Osteocyte (in vitro differentiated cells): ENCODE results near the gene JAKMIP1. TPM values are rescaled to one million over a fixed set of nuclear protein-coding genes. Genes with fewer than 3 reads are reported as not detected.

Experiments
- DNase-seq: peaks from one replicate; pipeline ENCODE4 v3.0.0; 2021; ENCODE audit warnings: mixed read lengths; ENCODE audit not compliant: unreplicated experiment; ENCODE audit errors: extremely low spot score
- H3K27ac Mint-ChIP-seq: one replicate; pipeline ENCODE4 v1.8.0; 2021; ENCODE audit warnings: mild to moderate bottlenecking, mixed read lengths; ENCODE audit not compliant: unreplicated experiment
- H3K27me3 Mint-ChIP-seq: one replicate; pipeline ENCODE4 v1.8.0; 2021; ENCODE audit warnings: mixed read lengths; ENCODE audit not compliant: unreplicated experiment
- H3K36me3 Mint-ChIP-seq: one replicate; pipeline ENCODE4 v1.8.0; 2021; ENCODE audit warnings: mixed read lengths; ENCODE audit not compliant: unreplicated experiment
- H3K4me1 Mint-ChIP-seq: one replicate; pipeline ENCODE4 v1.8.0; 2021; ENCODE audit warnings: mixed read lengths; ENCODE audit not compliant: unreplicated experiment
- H3K4me3 Mint-ChIP-seq: one replicate; pipeline ENCODE4 v1.8.0; 2021; ENCODE audit warnings: mild to moderate bottlenecking, moderate library complexity, mixed read lengths; ENCODE audit not compliant: unreplicated experiment
- H3K9me3 Mint-ChIP-seq: one replicate; pipeline ENCODE4 v1.8.0; 2021; ENCODE audit warnings: mixed read lengths; ENCODE audit not compliant: unreplicated experiment
- total RNA-seq: library from RNA; stranded (reverse); gene quantifications from 2 replicates; pipeline ENCODE4 v1.2.1, GENCODE V29; 2021
- TF ChIP-seq, protein P1 (sequence below): fragments of 200-600 bp; sonication (generic); IDR thresholded peaks from 2 replicates; pipeline ENCODE4 v1.5.0; 2021; ENCODE audit warnings: antibody characterized with exemption, mild to moderate bottlenecking, moderate library complexity

Gene JAKMIP1
- total RNA-seq, 1 donor from 2014 or later: not detected

DNA sequence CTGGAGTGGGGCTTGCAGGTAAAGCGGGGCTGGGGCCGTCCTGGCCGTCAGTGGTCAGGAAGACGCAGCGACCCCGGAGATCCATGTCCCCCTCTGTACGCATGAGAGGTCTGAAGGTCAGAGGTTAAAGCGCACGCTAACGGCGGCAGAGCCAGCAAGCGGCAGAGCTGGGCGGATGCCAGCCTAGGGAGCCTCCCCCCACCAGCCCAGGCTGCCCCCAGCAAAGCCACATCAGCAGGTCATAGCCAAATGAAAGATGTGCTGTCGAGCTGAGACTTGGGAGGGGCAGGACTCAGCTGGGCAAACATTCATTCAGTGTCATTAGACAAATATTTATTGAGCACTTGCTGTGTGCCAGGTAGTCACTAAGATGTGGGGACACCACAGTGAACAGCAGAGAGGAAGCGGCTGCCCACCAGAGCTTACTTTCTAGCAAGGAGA, 593 bp upstream of the JAKMIP1 start:
- TF ChIP-seq, protein P1, sequence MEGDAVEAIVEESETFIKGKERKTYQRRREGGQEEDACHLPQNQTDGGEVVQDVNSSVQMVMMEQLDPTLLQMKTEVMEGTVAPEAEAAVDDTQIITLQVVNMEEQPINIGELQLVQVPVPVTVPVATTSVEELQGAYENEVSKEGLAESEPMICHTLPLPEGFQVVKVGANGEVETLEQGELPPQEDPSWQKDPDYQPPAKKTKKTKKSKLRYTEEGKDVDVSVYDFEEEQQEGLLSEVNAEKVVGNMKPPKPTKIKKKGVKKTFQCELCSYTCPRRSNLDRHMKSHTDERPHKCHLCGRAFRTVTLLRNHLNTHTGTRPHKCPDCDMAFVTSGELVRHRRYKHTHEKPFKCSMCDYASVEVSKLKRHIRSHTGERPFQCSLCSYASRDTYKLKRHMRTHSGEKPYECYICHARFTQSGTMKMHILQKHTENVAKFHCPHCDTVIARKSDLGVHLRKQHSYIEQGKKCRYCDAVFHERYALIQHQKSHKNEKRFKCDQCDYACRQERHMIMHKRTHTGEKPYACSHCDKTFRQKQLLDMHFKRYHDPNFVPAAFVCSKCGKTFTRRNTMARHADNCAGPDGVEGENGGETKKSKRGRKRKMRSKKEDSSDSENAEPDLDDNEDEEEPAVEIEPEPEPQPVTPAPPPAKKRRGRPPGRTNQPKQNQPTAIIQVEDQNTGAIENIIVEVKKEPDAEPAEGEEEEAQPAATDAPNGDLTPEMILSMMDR: no peak
- Mint-ChIP-seq H3K4me3 (peak overlapping the region; percentile 29), H3K9me3 (peaks cover 7% of the 10 kb centered on the region), H3K4me1 (peaks cover 5% of the 10 kb centered on the region), H3K27ac (no peak overlapping the region), H3K27me3 (peaks cover 51% of the 10 kb centered on the region), H3K36me3 (peaks cover 2% of the 10 kb centered on the region)
- DNase-seq: no peak

DNA sequence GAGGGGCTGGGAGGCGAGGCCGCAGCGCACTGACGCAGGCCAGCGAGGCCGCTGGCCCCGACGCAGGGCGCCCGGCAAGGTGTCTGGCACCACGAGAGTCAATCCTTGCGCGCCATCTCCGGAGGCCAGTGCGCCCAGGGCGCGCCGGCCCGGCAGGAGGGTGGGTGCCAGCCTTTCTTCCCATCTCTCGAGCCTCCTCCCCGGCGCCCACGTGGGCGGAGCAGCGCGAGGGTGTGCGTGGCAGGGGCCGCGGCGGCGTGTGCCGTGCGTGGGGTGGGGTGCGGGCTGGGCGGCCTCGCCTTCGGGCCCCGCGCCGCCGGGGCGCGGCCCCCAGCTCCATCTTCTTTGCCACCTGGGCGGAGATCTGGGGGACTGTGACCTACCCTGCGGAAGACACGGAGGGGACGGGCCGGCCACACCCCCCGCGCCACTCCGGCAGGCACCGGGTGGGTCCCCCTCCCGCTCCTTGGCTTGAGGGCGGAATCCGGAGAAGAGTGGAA, 877 bp downstream of the JAKMIP1 start:
- H3K36me3 Mint-ChIP-seq: peaks cover 2% of the 10 kb centered on the region
- DNase-seq: peak; percentile 65
- H3K9me3 Mint-ChIP-seq: peaks cover 7% of the 10 kb centered on the region
- TF ChIP-seq, protein P1: no peak
- no peak overlapping the region for H3K27ac Mint-ChIP-seq
- H3K27me3 Mint-ChIP-seq: peaks cover 54% of the 10 kb centered on the region
- peaks cover 5% of the 10 kb centered on the region for H3K4me1 Mint-ChIP-seq
- no peak overlapping the region for H3K4me3 Mint-ChIP-seq

DNA sequence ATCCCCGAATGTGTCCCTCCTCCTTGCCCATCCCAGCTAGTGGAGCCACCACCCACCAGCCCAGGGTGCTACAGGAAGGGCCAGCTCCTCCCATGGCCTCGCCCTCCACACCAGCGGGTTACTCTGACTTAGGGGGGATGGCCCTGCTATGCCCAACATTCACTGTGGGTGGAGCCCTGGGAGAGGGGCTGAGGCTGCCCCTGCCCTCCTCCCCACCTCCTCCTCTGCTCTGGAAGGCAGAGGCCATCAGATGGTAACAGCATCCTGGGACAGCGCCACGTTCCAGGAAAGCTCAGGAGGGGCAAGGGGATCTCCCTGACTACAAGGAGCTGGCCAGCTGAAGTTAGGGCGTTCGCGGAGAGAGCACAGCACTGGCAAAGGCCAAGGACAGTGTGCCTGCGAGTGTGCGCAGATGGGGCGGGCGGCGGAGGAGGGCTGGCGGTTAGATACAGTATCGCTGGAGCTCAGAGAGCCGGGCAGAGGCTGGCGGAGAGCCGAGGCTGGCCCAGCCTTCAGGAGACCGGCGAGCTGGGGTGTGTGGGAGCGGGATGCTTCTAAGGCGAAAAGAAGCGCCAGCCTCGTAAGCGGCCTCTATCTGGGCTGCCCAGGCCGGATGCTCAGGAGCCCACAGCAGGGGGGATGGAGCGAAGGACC, 1.5 kb downstream of the JAKMIP1 start:
- Mint-ChIP-seq H3K27me3 (peaks cover 52% of the 10 kb centered on the region), H3K4me1 (peaks cover 5% of the 10 kb centered on the region), H3K4me3 (peak overlapping the region; percentile 55), H3K27ac (no peak overlapping the region), H3K36me3 (peaks cover 2% of the 10 kb centered on the region), H3K9me3 (peaks cover 7% of the 10 kb centered on the region)
- TF ChIP-seq, protein P1: no peak
- peak; percentile 80 for DNase-seq

DNA sequence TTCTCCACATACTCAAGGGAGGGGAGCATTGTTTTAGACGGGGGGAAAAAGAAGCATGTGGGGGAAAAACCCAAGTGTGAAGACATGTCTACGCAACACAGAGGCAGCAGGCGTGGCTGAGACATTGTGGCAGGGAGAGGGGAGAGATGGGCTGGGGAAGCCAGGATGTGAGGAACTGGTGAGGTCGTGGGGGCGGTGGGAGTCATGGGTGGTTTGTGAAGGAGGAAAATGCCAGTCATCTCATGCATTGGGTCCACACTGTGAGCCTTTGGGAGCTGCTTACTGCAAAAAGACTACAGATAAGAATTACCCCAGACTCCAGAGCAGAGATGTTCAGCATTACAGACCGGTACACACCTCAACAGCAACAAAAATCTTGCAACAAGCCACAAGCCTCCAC, 2.1 kb downstream of the JAKMIP1 start:
- Mint-ChIP-seq H3K27me3 (peaks cover 54% of the 10 kb centered on the region), H3K9me3 (peaks cover 7% of the 10 kb centered on the region), H3K4me1 (peaks cover 5% of the 10 kb centered on the region), H3K4me3 (no peak overlapping the region), H3K36me3 (peaks cover 2% of the 10 kb centered on the region), H3K27ac (no peak overlapping the region)
- TF ChIP-seq, protein P1: no peak
- peak; percentile 75 for DNase-seq

DNA sequence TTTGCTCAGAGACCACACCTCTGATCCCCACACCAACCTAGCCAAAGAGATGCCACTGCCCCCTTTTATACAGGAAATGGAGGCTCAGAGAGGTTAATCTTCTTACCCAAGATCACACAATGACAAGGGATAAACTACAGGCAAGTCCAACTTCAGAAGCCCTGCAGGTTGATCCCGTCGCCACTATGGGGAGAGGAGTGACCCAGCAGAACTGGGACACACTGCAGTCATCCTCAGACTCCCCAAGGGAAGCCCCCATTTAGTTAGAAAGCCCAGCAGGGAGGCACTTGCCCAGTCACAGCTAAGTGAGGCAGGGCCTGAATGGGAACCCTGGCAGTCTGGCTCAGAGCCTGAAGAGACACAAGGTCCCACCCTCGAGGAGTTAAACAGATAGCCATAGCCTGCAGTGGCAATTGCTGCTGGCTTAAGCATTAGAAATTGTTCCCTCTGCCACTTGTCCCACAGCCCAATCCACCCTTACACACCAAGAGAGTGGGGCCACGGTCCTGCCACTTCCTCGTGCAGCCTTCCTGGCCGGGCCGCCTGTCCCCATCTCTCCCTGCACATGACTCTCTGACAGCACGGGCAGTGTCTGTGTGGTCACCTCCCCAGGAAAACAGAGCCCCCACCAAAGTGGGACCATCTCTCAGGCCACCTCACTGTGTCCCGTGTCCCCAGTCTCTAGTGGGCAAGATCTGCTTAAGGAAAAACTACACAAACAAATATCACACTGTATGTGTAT, 2.7 kb downstream of the JAKMIP1 start:
- no peak overlapping the region for H3K27ac Mint-ChIP-seq
- peak; percentile 76 for DNase-seq
- peaks cover 7% of the 10 kb centered on the region for H3K9me3 Mint-ChIP-seq
- H3K27me3 Mint-ChIP-seq: peaks cover 55% of the 10 kb centered on the region
- H3K4me3 Mint-ChIP-seq: no peak overlapping the region
- peaks cover 2% of the 10 kb centered on the region for H3K36me3 Mint-ChIP-seq
- peaks cover 5% of the 10 kb centered on the region for H3K4me1 Mint-ChIP-seq
- TF ChIP-seq, protein P1: no peak
